ENCODE measurements around the gene CXCR4. TPM values are rescaled to one million over a fixed set of nuclear protein-coding genes. Genes with fewer than 3 reads are reported as not detected.

The CXCR4 gene
- total RNA-seq, 1 experiment from 2014 or later = 1.3 TPM

DNA sequence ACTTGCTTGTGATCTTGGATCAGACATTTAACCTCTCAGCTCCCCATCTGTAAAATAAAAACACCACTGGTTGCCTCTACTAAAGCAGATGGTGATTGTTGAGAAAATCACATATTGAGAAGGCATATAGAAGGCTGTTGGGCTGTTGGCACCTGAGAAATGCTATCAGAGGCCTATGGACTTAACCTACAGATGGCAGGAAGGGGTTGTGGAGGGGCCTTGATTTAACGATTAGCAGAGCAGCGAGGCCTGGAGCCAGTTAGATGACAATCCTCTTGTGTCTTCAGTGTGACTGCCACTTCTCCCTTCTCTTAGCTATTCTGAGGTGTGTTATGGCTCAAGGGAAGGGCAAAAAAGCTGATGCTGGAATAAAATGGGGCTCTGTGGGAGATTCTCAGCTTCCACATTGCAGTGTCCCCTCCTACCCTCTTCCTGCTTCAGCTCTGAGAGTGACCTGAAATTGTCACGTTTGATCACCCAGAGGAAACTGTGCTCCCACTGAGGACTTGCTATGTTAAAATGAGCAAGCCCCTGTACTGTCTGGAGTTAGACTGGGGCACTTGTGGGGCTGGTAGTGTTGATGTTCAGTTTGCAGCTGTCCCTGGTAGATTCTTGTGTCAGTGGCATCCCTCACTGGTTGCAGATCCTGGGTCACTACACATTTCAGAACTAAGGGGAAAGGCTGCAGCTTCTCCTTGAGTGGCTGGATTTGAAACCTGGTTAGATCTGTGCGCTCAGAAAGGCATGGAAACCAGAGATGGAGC, 31.5 kb downstream of the CXCR4 start:
- POLR2A ChIA-PET = interaction anchor here (0.6 kb wide), 1 partner anchor 38 kb away, joined by 8 read pairs; no protein-coding TSS in a partner anchor
- Mint-ChIP-seq H3K27me3 (ENCODE audit: low read depth) (no peaks in the 10 kb centered on the region), H3K36me3 (peaks cover 5% of the 10 kb centered on the region; the same call in 1 of the 2 replicates), H3K27ac (no peak overlapping the region), H3K4me3 (no peak overlapping the region), H3K4me1 (peaks cover 6% of the 10 kb centered on the region), H3K9me3 (peaks cover 14% of the 10 kb centered on the region)
- DNase-seq (ENCODE audit: low spot score) (no peak), ATAC-seq (no peak)
- CTCF ChIA-PET = interaction anchor here (0.9 kb wide), 1 partner anchor 89 kb away, joined by 3 read pairs; no protein-coding TSS in a partner anchor
- no peak for TF ChIP-seq CREM (CRISPR knock-in tag; IDR thresholded peaks at IDR 0.05)
- TF ChIP-seq ATF1 (CRISPR knock-in tag; IDR thresholded peaks at IDR 0.05) = no peak
- no peak for TF ChIP-seq FOXK1 (CRISPR knock-in tag; IDR thresholded peaks at IDR 0.05)
- TF ChIP-seq, protein P1, sequence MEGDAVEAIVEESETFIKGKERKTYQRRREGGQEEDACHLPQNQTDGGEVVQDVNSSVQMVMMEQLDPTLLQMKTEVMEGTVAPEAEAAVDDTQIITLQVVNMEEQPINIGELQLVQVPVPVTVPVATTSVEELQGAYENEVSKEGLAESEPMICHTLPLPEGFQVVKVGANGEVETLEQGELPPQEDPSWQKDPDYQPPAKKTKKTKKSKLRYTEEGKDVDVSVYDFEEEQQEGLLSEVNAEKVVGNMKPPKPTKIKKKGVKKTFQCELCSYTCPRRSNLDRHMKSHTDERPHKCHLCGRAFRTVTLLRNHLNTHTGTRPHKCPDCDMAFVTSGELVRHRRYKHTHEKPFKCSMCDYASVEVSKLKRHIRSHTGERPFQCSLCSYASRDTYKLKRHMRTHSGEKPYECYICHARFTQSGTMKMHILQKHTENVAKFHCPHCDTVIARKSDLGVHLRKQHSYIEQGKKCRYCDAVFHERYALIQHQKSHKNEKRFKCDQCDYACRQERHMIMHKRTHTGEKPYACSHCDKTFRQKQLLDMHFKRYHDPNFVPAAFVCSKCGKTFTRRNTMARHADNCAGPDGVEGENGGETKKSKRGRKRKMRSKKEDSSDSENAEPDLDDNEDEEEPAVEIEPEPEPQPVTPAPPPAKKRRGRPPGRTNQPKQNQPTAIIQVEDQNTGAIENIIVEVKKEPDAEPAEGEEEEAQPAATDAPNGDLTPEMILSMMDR (IDR thresholded peaks at IDR 0.05) = no peak
- TF ChIP-seq, protein P2, sequence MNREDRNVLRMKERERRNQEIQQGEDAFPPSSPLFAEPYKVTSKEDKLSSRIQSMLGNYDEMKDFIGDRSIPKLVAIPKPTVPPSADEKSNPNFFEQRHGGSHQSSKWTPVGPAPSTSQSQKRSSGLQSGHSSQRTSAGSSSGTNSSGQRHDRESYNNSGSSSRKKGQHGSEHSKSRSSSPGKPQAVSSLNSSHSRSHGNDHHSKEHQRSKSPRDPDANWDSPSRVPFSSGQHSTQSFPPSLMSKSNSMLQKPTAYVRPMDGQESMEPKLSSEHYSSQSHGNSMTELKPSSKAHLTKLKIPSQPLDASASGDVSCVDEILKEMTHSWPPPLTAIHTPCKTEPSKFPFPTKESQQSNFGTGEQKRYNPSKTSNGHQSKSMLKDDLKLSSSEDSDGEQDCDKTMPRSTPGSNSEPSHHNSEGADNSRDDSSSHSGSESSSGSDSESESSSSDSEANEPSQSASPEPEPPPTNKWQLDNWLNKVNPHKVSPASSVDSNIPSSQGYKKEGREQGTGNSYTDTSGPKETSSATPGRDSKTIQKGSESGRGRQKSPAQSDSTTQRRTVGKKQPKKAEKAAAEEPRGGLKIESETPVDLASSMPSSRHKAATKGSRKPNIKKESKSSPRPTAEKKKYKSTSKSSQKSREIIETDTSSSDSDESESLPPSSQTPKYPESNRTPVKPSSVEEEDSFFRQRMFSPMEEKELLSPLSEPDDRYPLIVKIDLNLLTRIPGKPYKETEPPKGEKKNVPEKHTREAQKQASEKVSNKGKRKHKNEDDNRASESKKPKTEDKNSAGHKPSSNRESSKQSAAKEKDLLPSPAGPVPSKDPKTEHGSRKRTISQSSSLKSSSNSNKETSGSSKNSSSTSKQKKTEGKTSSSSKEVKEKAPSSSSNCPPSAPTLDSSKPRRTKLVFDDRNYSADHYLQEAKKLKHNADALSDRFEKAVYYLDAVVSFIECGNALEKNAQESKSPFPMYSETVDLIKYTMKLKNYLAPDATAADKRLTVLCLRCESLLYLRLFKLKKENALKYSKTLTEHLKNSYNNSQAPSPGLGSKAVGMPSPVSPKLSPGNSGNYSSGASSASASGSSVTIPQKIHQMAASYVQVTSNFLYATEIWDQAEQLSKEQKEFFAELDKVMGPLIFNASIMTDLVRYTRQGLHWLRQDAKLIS (CRISPR knock-in tag; IDR thresholded peaks at IDR 0.05; ENCODE audit: borderline replicate concordance) = no peak
- TF ChIP-seq, protein P3, sequence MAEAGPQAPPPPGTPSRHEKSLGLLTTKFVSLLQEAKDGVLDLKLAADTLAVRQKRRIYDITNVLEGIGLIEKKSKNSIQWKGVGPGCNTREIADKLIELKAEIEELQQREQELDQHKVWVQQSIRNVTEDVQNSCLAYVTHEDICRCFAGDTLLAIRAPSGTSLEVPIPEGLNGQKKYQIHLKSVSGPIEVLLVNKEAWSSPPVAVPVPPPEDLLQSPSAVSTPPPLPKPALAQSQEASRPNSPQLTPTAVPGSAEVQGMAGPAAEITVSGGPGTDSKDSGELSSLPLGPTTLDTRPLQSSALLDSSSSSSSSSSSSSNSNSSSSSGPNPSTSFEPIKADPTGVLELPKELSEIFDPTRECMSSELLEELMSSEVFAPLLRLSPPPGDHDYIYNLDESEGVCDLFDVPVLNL (CRISPR knock-in tag; IDR thresholded peaks at IDR 0.05; ENCODE audit: borderline replicate concordance, low read depth) = no peak
- TF ChIP-seq TCF7 (CRISPR knock-in tag; IDR thresholded peaks at IDR 0.05; ENCODE audit: low read depth) = no peak
- TF ChIP-seq, protein P4, sequence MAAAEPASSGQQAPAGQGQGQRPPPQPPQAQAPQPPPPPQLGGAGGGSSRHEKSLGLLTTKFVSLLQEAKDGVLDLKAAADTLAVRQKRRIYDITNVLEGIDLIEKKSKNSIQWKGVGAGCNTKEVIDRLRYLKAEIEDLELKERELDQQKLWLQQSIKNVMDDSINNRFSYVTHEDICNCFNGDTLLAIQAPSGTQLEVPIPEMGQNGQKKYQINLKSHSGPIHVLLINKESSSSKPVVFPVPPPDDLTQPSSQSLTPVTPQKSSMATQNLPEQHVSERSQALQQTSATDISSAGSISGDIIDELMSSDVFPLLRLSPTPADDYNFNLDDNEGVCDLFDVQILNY (CRISPR knock-in tag; IDR thresholded peaks at IDR 0.05) = no peak
- TF ChIP-seq ETV6 (CRISPR knock-in tag; IDR thresholded peaks at IDR 0.05) = no peak
- TF ChIP-seq, protein P5, sequence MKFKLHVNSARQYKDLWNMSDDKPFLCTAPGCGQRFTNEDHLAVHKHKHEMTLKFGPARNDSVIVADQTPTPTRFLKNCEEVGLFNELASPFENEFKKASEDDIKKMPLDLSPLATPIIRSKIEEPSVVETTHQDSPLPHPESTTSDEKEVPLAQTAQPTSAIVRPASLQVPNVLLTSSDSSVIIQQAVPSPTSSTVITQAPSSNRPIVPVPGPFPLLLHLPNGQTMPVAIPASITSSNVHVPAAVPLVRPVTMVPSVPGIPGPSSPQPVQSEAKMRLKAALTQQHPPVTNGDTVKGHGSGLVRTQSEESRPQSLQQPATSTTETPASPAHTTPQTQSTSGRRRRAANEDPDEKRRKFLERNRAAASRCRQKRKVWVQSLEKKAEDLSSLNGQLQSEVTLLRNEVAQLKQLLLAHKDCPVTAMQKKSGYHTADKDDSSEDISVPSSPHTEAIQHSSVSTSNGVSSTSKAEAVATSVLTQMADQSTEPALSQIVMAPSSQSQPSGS (CRISPR knock-in tag; IDR thresholded peaks at IDR 0.05; ENCODE audit: borderline replicate concordance, low read depth) = no peak
- no peak for TF ChIP-seq TP53 (CRISPR knock-in tag; IDR thresholded peaks at IDR 0.05)
- TF ChIP-seq, protein P6, sequence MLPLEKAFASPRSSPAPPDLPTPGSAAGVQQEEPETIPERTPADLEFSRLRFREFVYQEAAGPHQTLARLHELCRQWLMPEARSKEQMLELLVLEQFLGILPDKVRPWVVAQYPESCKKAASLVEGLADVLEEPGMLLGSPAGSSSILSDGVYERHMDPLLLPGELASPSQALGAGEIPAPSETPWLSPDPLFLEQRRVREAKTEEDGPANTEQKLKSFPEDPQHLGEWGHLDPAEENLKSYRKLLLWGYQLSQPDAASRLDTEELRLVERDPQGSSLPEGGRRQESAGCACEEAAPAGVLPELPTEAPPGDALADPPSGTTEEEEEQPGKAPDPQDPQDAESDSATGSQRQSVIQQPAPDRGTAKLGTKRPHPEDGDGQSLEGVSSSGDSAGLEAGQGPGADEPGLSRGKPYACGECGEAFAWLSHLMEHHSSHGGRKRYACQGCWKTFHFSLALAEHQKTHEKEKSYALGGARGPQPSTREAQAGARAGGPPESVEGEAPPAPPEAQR (CRISPR knock-in tag; IDR thresholded peaks at IDR 0.05) = no peak
- TF ChIP-seq, protein P7, sequence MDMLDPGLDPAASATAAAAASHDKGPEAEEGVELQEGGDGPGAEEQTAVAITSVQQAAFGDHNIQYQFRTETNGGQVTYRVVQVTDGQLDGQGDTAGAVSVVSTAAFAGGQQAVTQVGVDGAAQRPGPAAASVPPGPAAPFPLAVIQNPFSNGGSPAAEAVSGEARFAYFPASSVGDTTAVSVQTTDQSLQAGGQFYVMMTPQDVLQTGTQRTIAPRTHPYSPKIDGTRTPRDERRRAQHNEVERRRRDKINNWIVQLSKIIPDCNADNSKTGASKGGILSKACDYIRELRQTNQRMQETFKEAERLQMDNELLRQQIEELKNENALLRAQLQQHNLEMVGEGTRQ (CRISPR knock-in tag; IDR thresholded peaks at IDR 0.05) = no peak

Measured in WTC11 (cell line).